ENCODE results near the gene MTMR8.

Gene MTMR8

DNA sequence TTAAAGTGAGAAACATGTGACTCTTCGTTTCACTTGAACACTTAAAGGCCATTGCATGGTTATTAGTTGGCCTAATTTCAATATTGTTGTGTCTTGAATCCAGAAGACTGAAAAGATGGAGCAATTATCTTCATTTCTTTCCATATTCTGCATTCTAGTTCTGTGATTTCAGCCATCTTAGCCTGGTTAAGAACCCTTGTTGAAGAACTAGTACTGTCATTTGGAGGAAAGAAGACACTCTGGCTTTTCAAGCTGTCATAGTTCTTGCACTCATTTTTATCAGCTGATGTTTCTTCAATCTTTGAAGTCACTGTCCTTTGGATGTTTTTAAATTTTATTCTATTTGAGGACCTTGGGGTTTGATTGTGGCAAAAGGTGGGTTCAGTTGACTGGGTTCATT, 81.6 kb downstream of the MTMR8 start:
- no peak for DNase-seq (ENCODE audit: low read depth, low spot score)

DNA sequence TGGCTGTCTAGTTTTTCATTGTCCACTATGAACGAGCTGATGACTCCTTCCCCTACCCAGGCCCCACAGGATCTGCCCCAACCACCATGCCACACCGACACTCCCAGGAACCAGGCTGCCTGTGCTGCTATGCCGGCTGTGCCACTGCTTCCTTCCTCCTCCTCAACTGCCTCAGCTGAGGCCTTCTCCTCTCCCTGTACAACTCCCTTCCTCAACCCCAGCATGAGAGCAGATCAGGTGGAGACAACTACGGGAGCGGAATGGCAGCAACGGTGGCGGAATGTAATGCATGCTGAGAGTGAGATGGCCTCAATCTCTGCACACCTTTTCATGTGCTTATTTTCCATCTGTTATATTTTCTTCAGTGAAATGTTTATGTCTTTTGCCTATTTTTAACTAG, 88.5 kb downstream of the MTMR8 start:
- DNase-seq (ENCODE audit: low read depth, low spot score): no peak

DNA sequence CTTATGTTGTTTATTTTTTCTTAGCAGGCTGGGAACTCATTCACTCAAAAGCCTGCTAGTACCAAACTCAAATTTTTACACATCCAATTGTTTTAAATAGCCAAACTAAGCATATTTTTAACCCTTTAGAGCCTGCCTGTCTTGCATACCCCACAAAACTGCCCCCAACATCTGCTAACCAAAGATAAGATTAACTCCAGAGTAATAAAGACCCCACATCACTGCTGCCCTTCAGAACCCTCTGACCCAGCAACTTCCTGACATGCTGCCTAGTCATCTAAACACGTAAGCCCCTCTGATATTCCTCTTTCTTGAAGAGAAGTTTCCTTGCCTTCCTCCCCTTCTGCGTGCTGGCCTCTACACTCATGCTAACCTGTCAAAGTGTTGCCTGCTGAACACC, 104.1 kb downstream of the MTMR8 start:
- DNase-seq (ENCODE audit: low read depth, low spot score): no peak

DNA sequence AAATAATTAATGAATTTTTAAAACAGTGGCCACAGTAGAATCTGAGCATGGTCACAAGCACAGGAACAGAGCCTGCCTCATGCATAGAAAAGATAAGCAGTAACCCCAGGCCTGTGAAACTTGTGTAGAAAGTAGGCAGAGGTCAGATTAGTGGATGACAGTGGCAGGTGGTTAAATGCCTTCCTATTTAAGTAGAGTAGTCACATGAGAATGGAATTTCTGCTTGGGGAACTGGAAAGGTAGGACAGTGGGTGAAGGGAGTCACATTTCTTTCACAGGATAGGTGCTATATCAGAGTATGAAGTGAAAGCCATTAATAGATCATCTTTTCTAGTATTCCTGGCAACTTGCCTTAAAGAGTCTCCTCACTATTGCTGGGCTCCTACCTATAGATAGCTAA, 130.0 kb downstream of the MTMR8 start:
- DNase-seq (ENCODE audit: low read depth, low spot score): peak; percentile 2

DNA sequence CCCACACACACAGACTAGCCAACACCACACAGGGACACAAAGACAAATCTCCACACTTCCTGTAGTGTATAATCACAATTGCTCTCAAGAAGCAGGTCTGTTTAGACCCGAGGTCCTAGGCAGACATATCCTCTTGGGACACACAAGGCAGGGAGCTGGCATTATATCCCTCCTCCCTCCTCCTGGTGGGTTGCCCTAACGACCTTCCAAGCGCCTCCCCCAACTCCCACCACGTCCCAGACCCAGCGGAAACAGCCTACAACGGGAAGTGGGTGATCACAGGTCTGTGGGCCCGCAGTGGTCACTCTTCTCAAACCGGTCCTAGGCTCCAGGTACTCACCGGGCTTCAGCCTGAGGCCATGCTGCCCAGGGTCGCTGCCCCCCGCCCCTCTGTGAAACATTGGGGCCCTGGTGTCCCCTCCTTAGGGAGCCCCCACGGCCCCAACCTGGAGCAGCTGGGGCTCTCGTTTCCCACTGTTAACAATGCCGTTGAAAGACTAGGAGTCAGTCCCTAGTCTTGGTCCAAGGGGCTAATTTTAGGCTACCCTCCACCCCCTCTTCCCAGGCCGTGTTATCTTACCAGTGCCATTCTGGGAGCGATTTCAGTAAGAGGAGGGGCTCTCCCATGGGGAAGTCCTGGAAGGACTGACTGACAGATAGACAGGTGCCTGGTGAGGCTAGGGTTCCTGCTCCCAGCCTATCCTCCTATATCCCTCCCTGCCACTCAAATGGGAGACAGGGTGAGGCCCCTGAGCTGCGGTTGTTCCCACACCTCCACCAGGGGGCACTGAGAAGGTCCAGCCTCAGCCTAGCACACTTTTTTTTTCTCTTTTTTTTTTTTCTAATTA, 164.9 kb downstream of the MTMR8 start, which contains the start of gene ASB12:
TSS of gene ASB12 (minus strand) at position 485 of the 848 bp plus-strand sequence. CDS start 4,957 bp downstream, outside the sequence.
- peak; percentile 18 for DNase-seq (ENCODE audit: low read depth, low spot score)

DNA sequence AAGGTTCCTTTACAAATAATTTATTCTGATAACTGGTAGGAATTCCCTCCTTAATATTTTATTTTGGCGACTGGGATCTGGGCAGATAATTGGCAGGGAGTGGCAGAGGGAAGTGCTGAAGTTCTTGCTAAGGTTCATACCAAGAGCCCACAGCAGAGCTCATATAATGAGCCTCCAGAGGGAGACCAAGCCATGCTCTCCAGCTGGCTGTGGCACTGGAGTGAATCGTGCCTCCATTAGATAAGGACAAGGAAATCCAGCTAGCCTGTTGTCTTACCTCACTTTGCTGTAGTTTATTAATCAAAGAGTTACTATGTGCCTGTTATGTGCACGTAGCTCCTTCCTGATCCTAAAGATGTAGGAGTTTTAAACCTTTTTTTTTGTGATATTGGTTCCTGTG, 166.1 kb downstream of the MTMR8 start:
- peak; percentile 22 for DNase-seq (ENCODE audit: low read depth, low spot score)
